PC-3 (cell line): Measurements from ENCODE around the gene CCM2.

Source experiments
- CTCF ChIP-seq: fragments of 300-600 bp; sonication (generic); conservative IDR thresholded peaks from 2 replicates; pipeline ENCODE4 v1.5.1; 2017; ENCODE audit warnings: antibody characterized with exemption, low read depth, mild to moderate bottlenecking, low read length
- EZH2 ChIP-seq: fragments of 300-600 bp; sonication (generic); IDR thresholded peaks from one replicate; pipeline ENCODE4 v1.6.1; 2017; ENCODE audit warnings: antibody characterized with exemption, mild to moderate bottlenecking, low read length; ENCODE audit not compliant: unreplicated experiment

- TF ChIP-seq CTCF (no peak), EZH2 (no peak)
These were observed 100.9 kb downstream of the CCM2 start for GRCh38 chr7:45100761-45101480.
